K562 (cell line): ENCODE results near the gene NXF1. TPM values are rescaled to one million over a fixed set of nuclear protein-coding genes. Genes with fewer than 3 reads are reported as not detected.

Experiments
- CBX8 ChIP-seq: fragments of 200-600 bp; sonication (generic); IDR thresholded peaks from 2 replicates; pipeline ENCODE4 v1.6.1; 2012; ENCODE audit warnings: borderline replicate concordance, mixed run types, low read depth, mild to moderate bottlenecking, moderate library complexity, mixed read lengths, low read length, control low read depth, inconsistent platforms; ENCODE audit not compliant: poor library complexity, severe bottlenecking; ENCODE audit errors: extremely low read depth
- CREB3 ChIP-seq: fragments of 450-650 bp; conservative IDR thresholded peaks from 2 replicates; pipeline ENCODE4 v1.6.1; 2016; ENCODE audit warnings: missing genetic modification characterization, low read depth, mild to moderate bottlenecking, missing compliant biosample characterization, moderate library complexity
- ELF2 ChIP-seq: fragments of 250-450 bp; sonication (Bioruptor Pico); IDR thresholded peaks from 2 replicates; pipeline ENCODE4 v1.5.0; 2021; ENCODE audit warnings: mild to moderate bottlenecking
- GTF2A2 ChIP-seq: IDR thresholded peaks from 2 replicates; pipeline ENCODE4 v1.6.1; 2016; ENCODE audit warnings: mild to moderate bottlenecking, missing genetic modification characterization, missing compliant biosample characterization
- HDAC6 ChIP-seq: IDR thresholded peaks from 2 replicates; pipeline ENCODE4 v1.6.1; 2012; ENCODE audit warnings: low read depth, mild to moderate bottlenecking, control low read depth, inconsistent platforms, low read length, moderate library complexity
- HNRNPL ChIP-seq: fragments of 200-400 bp; formaldehyde crosslinking; IDR thresholded peaks from 2 replicates; pipeline ENCODE4 v1.6.1; 2017; ENCODE audit warnings: low read depth, mild to moderate bottlenecking, low read length
- KDM5B ChIP-seq: fragments of 200-600 bp; sonication (generic); IDR thresholded peaks from 2 replicates; pipeline ENCODE4 v1.6.1; 2012; ENCODE audit warnings: low read depth, mild to moderate bottlenecking, moderate library complexity, low read length, control low read depth, inconsistent platforms; ENCODE audit not compliant: insufficient replicate concordance
- MXI1 ChIP-seq: IDR thresholded peaks from 2 replicates; pipeline ENCODE4 v1.6.1; 2011; ENCODE audit warnings: low read depth, mild to moderate bottlenecking, improper control_type of control experiment, low read length
- NCOA1 ChIP-seq: fragments of 450-650 bp; IDR thresholded peaks from 2 replicates; pipeline ENCODE4 v1.6.1; 2016; ENCODE audit warnings: low read depth
- PCBP2 ChIP-seq: fragments of 200-400 bp; formaldehyde crosslinking; IDR thresholded peaks from 2 replicates; pipeline ENCODE4 v1.6.1; 2018; ENCODE audit warnings: low read length, low read depth, mild to moderate bottlenecking, moderate library complexity; ENCODE audit not compliant: poor library complexity, severe bottlenecking
- PHTF2 ChIP-seq: fragments of 250-450 bp; sonication (Bioruptor Pico); IDR thresholded peaks from 2 replicates; pipeline ENCODE4 v1.5.0; 2021; ENCODE audit warnings: mild to moderate bottlenecking
- PRPF4 ChIP-seq: fragments of 200-400 bp; formaldehyde crosslinking; IDR thresholded peaks from one replicate; pipeline ENCODE4 v1.6.1; 2017; ENCODE audit warnings: low read length, low read depth, mild to moderate bottlenecking; ENCODE audit not compliant: insufficient read depth, poor library complexity, severe bottlenecking
- SIRT6 ChIP-seq: IDR thresholded peaks from one replicate; pipeline ENCODE4 v1.6.1; 2012; ENCODE audit warnings: low read depth, mild to moderate bottlenecking, control low read depth, inconsistent platforms, low read length, moderate library complexity
- TAF9B ChIP-seq: fragments of 450-650 bp; IDR thresholded peaks from 2 replicates; pipeline ENCODE4 v1.6.1; 2018; ENCODE audit warnings: mild to moderate bottlenecking; ENCODE audit not compliant: partially characterized antibody
- TARDBP ChIP-seq: fragments of 450-650 bp; IDR thresholded peaks from 2 replicates; pipeline ENCODE4 v1.6.1; 2016
- TCFL5 ChIP-seq: fragments of 250-450 bp; sonication (Bioruptor Pico); conservative IDR thresholded peaks from 2 replicates; pipeline ENCODE4 v1.6.1; 2021; ENCODE audit warnings: mild to moderate bottlenecking, moderate library complexity, matching md5 sums
- THRA ChIP-seq: fragments of 450-650 bp; IDR thresholded peaks from 2 replicates; pipeline ENCODE4 v1.6.1; 2017; ENCODE audit warnings: mild to moderate bottlenecking, moderate library complexity
- YY1 ChIP-seq, 3 experiments: IDR thresholded peaks; 2 replicates each; pipeline ENCODE4 v1.6.1; 2011; ENCODE audit warnings: low read length in 2 of 3, mild to moderate bottlenecking in 2 of 3, moderate library complexity in 2 of 3, borderline replicate concordance in 1 of 3, control low read depth in 1 of 3, low read depth in 1 of 3; ENCODE audit not compliant: insufficient read depth in 3 of 3, insufficient replicate concordance in 2 of 3, control insufficient read depth in 1 of 3, insufficient read length in 1 of 3; ENCODE audit errors: extremely low read depth in 1 of 3
- ZFP1 ChIP-seq: fragments of 450-650 bp; formaldehyde crosslinking; IDR thresholded peaks from 2 replicates; pipeline ENCODE4 v1.4.0; 2020; ENCODE audit warnings: mild to moderate bottlenecking, mixed read lengths
- ZNF263 ChIP-seq: sonication (generic); formaldehyde crosslinking; IDR thresholded peaks from 2 replicates; pipeline ENCODE4 v1.8.0; 2022; ENCODE audit warnings: mild to moderate bottlenecking, missing genetic modification reagents, borderline replicate concordance
- polyA plus RNA-seq, 8 experiments: library from polyadenylated mRNA; depleted of rRNA in 4 of 8; stranded (reverse) in 5 of 8; unstranded in 3 of 8; fragments of >200 nt; fragmentation: Nextera tagmentation in 2 of 8; fragmentation: Illumina TruSeq in 1 of 8; extraction: Ambion mirVana in 2 of 8; extraction: Trizol in 1 of 8; gene quantifications; 2 replicates each; pipeline versions ENCODE4 v1.2.1 to v1.2.3, GENCODE V29; 2011 to 2014; ENCODE audit warnings: inconsistent platforms in 1 of 8, missing spikeins in 1 of 8
- total RNA-seq, 7 experiments: library from RNA; depleted of rRNA in 6 of 7; stranded (reverse); fragments of >200 nt in 6 of 7; fragmentation: Illumina TruSeq in 2 of 7; extraction: Trizol in 2 of 7; gene quantifications; 2 replicates each; pipeline versions ENCODE4 v1.2.1 to v1.2.3, GENCODE V29; 2011 to 2021; ENCODE audit warnings: low replicate concordance in 1 of 7
- TF ChIP-seq, protein P1 (sequence below): sonication (generic); formaldehyde crosslinking; IDR thresholded peaks from 2 replicates; pipeline ENCODE4 v1.8.0; 2023; ENCODE audit warnings: mild to moderate bottlenecking, missing genetic modification reagents

NXF1 gene
- total and polyA plus RNA-seq, 9 of the 15 experiments (the other 6 are each of a cell fraction or from before 2014, with no cell fraction given), result 18.1 to 98.3 (median 35.8) TPM

DNA sequence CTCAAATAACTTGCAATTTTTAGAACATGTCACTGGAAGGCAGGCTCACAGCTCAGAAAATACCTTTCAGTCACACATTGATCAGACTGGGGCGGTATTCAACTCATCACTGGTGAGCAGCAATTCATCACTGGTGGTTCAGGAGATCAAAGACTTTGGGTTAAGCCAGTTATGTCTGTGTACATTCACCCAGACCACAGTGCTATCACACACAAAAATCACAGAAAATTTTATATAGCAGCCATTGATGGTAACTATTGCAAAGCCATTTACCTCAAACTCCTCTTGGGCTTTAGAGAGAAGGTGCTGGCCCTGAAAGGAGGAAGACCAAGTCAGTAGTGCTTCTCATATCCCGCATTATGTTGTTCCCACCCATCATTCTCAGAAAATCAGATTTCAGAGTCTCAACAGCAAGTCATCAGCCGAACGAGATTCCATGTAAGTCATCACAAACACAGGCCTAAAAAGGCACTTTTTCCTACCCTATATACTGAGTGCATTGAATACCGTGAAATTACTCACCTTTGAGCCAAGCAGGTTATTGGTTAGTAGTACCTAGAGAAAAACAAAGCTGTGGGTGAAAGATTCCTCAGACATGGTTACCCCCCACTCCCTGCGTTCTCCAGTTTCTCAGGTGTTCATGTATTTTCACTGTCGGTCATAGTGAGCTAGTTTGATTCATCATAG lies 48.2 kb upstream of the NXF1 start (continued):
- TF ChIP-seq YY1 (IDR thresholded peaks at IDR 0.05; ENCODE audit: borderline replicate concordance in 1 of 3, control insufficient read depth in 1 of 3, extremely low read depth in 1 of 3, insufficient read depth in 3 of 3, insufficient read length in 1 of 3, insufficient replicate concordance in 2 of 3, low read depth in 1 of 3, low read length in 2 of 3) (no peak), ELF2 (CRISPR knock-in tag) (no peak), TARDBP (no peak), GTF2A2 (tag) (no peak), HDAC6 (no peak), PCBP2 (no peak), ZFP1 (CRISPR knock-in tag) (no peak), HNRNPL (peak; percentile 90), KDM5B (peak; percentile 20), CREB3 (tag) (no peak), ZNF263 (CRISPR knock-in tag) (no peak), TAF9B (no peak), MXI1 (no peak), CBX8 (no peak), THRA (no peak), TCFL5 (CRISPR knock-in tag) (no peak), NCOA1 (no peak), PHTF2 (CRISPR knock-in tag) (no peak), PRPF4 (no peak), SIRT6 (peak; percentile 74)
- TF ChIP-seq, protein P1, sequence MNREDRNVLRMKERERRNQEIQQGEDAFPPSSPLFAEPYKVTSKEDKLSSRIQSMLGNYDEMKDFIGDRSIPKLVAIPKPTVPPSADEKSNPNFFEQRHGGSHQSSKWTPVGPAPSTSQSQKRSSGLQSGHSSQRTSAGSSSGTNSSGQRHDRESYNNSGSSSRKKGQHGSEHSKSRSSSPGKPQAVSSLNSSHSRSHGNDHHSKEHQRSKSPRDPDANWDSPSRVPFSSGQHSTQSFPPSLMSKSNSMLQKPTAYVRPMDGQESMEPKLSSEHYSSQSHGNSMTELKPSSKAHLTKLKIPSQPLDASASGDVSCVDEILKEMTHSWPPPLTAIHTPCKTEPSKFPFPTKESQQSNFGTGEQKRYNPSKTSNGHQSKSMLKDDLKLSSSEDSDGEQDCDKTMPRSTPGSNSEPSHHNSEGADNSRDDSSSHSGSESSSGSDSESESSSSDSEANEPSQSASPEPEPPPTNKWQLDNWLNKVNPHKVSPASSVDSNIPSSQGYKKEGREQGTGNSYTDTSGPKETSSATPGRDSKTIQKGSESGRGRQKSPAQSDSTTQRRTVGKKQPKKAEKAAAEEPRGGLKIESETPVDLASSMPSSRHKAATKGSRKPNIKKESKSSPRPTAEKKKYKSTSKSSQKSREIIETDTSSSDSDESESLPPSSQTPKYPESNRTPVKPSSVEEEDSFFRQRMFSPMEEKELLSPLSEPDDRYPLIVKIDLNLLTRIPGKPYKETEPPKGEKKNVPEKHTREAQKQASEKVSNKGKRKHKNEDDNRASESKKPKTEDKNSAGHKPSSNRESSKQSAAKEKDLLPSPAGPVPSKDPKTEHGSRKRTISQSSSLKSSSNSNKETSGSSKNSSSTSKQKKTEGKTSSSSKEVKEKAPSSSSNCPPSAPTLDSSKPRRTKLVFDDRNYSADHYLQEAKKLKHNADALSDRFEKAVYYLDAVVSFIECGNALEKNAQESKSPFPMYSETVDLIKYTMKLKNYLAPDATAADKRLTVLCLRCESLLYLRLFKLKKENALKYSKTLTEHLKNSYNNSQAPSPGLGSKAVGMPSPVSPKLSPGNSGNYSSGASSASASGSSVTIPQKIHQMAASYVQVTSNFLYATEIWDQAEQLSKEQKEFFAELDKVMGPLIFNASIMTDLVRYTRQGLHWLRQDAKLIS (CRISPR knock-in tag), result peak; percentile 64
